Duodenal mucosa (tissue), 2 donors: ENCODE measurements around the gene CLEC16A.
"Not testable (repeated sequence)": the region's sequence is repeated elsewhere in the genome, so short reads cannot be mapped to it uniquely, and the experiment has no call there.

Source experiments
- H3K27ac ChIP-seq: one replicate; pipeline ENCODE4 v1.7.0; 2013; ENCODE audit warnings: low read depth, low read length
- H3K27me3 ChIP-seq, 2 donors: one replicate each; pipeline ENCODE4 v1.7.0; 2013; ENCODE audit warnings: low read length in 2 of 2, control low read depth in 1 of 2; ENCODE audit not compliant: insufficient read depth in 2 of 2, control insufficient read depth in 1 of 2
- H3K36me3 ChIP-seq, 2 donors: one replicate each; pipeline ENCODE4 v1.7.0; 2013; ENCODE audit warnings: low read length in 2 of 2, control low read depth in 1 of 2; ENCODE audit not compliant: insufficient read depth in 2 of 2, control insufficient read depth in 1 of 2
- H3K4me1 ChIP-seq, 2 donors: one replicate each; pipeline ENCODE4 v1.7.0; 2013; ENCODE audit warnings: low read length in 2 of 2, control low read depth in 1 of 2; ENCODE audit not compliant: insufficient read depth in 2 of 2, control insufficient read depth in 1 of 2
- H3K4me3 ChIP-seq, 2 donors: one replicate each; pipeline ENCODE4 v1.7.0; 2013; ENCODE audit warnings: low read length in 2 of 2, low read depth in 1 of 2
- H3K9ac ChIP-seq, 2 donors: one replicate each; pipeline ENCODE4 v1.7.0; 2013; ENCODE audit warnings: low read length in 2 of 2, low read depth in 1 of 2
- H3K9me3 ChIP-seq, 2 donors: one replicate each; pipeline ENCODE4 v1.7.0; 2013; ENCODE audit warnings: low read length in 2 of 2, control low read depth in 1 of 2; ENCODE audit not compliant: control insufficient read depth in 1 of 2

Gene CLEC16A

GRCh38 chr16:10965440-10966061 lies 21.2 kb downstream of the CLEC16A start:
- Histone ChIP-seq H3K4me1 (peaks cover 7 to 8% of the 10 kb centered on the region in 2 donors), H3K9ac (no peak overlapping the region)

GRCh38 chr16:10966129-10966528 lies 21.8 kb downstream of the CLEC16A start:
- H3K36me3 ChIP-seq: peaks cover 11 to 46% of the 10 kb centered on the region in 2 donors
- H3K9ac ChIP-seq: no peak overlapping the region

More at GRCh38 chr16:10965440-10966061, 21.2 kb downstream of the CLEC16A start:
- H3K9me3 ChIP-seq: no peaks in the 10 kb centered on the region
- no peak overlapping the region for H3K4me3 ChIP-seq
- peaks cover 9 to 40% of the 10 kb centered on the region in 2 donors for H3K36me3 ChIP-seq
- H3K27ac ChIP-seq: no peak overlapping the region
- H3K27me3 ChIP-seq: no peaks in the 10 kb centered on the region

GRCh38 chr16:10966559-10966958 lies 22.2 kb downstream of the CLEC16A start:
- not testable (repeated sequence) for H3K4me3 ChIP-seq
- peaks cover 12 to 47% of the 10 kb centered on the region in 2 donors for H3K36me3 ChIP-seq

More at GRCh38 chr16:10966129-10966528, 21.8 kb downstream of the CLEC16A start:
- Histone ChIP-seq H3K4me1 (peaks cover 7 to 8% of the 10 kb centered on the region in 2 donors), H3K27ac (no peak overlapping the region), H3K27me3 (no peaks in the 10 kb centered on the region), H3K9me3 (no peaks in the 10 kb centered on the region), H3K4me3 (no peak overlapping the region)

GRCh38 chr16:10967986-10968385 lies 23.6 kb downstream of the CLEC16A start:
- H3K9ac ChIP-seq: no peak overlapping the region
- no peaks in the 10 kb centered on the region for H3K27me3 ChIP-seq
- H3K36me3 ChIP-seq: peaks cover 10 to 43% of the 10 kb centered on the region in 2 donors
- H3K27ac ChIP-seq: no peak overlapping the region
- H3K4me3 ChIP-seq: no peak overlapping the region
- H3K4me1 ChIP-seq: peaks cover 7 to 8% of the 10 kb centered on the region in 2 donors
- no peaks in the 10 kb centered on the region for H3K9me3 ChIP-seq

More at GRCh38 chr16:10966559-10966958, 22.2 kb downstream of the CLEC16A start:
- H3K4me1 ChIP-seq, H3K9me3 ChIP-seq, H3K27ac ChIP-seq, H3K9ac ChIP-seq, H3K27me3 ChIP-seq: not testable (repeated sequence)

- Histone ChIP-seq H3K9me3 (no peaks in the 10 kb centered on the region), H3K9ac (no peak overlapping the region), H3K27ac (no peak overlapping the region), H3K4me1 (peaks cover 7 to 8% of the 10 kb centered on the region in 2 donors), H3K36me3 (peaks cover 5 to 43% of the 10 kb centered on the region in 2 donors), H3K27me3 (no peaks in the 10 kb centered on the region), H3K4me3 (no peak overlapping the region)
These were observed 24.1 kb downstream of the CLEC16A start for GRCh38 chr16:10968498-10968897.

GRCh38 chr16:10969615-10970014 lies 25.3 kb downstream of the CLEC16A start:
- H3K4me1 ChIP-seq: peaks cover 2 to 4% of the 10 kb centered on the region in 2 donors
- H3K27ac ChIP-seq: no peak overlapping the region
- H3K36me3 ChIP-seq: peaks cover 7 to 47% of the 10 kb centered on the region in 2 donors

GRCh38 chr16:10970065-10970464 lies 25.7 kb downstream of the CLEC16A start:
- Histone ChIP-seq H3K27ac (no peak overlapping the region), H3K9me3 (no peaks in the 10 kb centered on the region), H3K4me1 (peaks cover 0 to 4% of the 10 kb centered on the region in 2 donors), H3K27me3 (no peaks in the 10 kb centered on the region), H3K9ac (no peak overlapping the region), H3K36me3 (peaks cover 7 to 47% of the 10 kb centered on the region in 2 donors), H3K4me3 (no peak overlapping the region)

More at GRCh38 chr16:10969615-10970014, 25.3 kb downstream of the CLEC16A start:
- Histone ChIP-seq H3K27me3 (no peaks in the 10 kb centered on the region), H3K9me3 (no peaks in the 10 kb centered on the region), H3K4me3 (no peak overlapping the region), H3K9ac (no peak overlapping the region)

- Histone ChIP-seq H3K36me3 (peaks cover 7 to 43% of the 10 kb centered on the region in 2 donors), H3K9ac (no peak overlapping the region), H3K27ac (no peak overlapping the region)
These were observed 27.2 kb downstream of the CLEC16A start for GRCh38 chr16:10971560-10971961.

GRCh38 chr16:10972108-10972818 lies 27.9 kb downstream of the CLEC16A start:
- Histone ChIP-seq H3K4me1 (no peaks in the 10 kb centered on the region), H3K9me3 (no peaks in the 10 kb centered on the region), H3K4me3 (no peak overlapping the region), H3K27ac (no peak overlapping the region), H3K9ac (no peak overlapping the region), H3K27me3 (no peaks in the 10 kb centered on the region), H3K36me3 (peaks cover 7 to 42% of the 10 kb centered on the region in 2 donors)

More at GRCh38 chr16:10971560-10971961, 27.2 kb downstream of the CLEC16A start:
- H3K27me3 ChIP-seq: no peaks in the 10 kb centered on the region
- H3K4me3 ChIP-seq: no peak overlapping the region
- H3K4me1 ChIP-seq: no peaks in the 10 kb centered on the region
- no peaks in the 10 kb centered on the region for H3K9me3 ChIP-seq

- Histone ChIP-seq H3K27ac (no peak overlapping the region), H3K36me3 (peaks cover 9 to 44% of the 10 kb centered on the region in 2 donors)
These were observed 28.6 kb downstream of the CLEC16A start for GRCh38 chr16:10972819-10973464.

More at GRCh38 chr16:10972819-10973464, 28.6 kb downstream of the CLEC16A start:
- H3K4me1 ChIP-seq: no peaks in the 10 kb centered on the region
- H3K27me3 ChIP-seq: no peaks in the 10 kb centered on the region
- no peaks in the 10 kb centered on the region for H3K9me3 ChIP-seq
- H3K9ac ChIP-seq: no peak overlapping the region
- H3K4me3 ChIP-seq: no peak overlapping the region
